ENCODE results near the gene DLL1.

DLL1 gene

DNA sequence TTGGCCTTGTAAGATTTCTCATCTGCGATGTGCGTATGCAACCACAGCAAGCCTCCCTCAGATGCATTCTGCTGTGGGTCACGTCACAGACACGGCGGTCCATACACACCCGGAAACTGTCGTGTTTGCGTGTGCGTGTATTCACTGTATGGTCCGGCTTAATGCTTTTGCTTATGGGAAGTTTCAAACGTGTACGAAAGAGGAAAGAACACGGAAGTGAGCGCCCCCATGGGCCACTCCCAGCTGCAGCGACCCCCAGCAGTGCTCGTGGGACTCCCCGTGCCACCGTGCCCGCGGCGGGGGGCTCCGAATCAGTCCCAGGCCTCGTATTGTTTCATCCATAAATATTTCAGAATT, 10.2 kb downstream of the DLL1 start:
- Histone ChIP-seq H3K4me3 (ENCODE audit: low read depth, low read length, poor library complexity, severe bottlenecking) (peak overlapping the region; percentile 62), H3K4me2 (ENCODE audit: low read length) (peak overlapping the region; percentile 89), H3K27ac (ENCODE audit: low read depth, low read length, poor library complexity, severe bottlenecking) (peak overlapping the region; percentile 64)

DNA sequence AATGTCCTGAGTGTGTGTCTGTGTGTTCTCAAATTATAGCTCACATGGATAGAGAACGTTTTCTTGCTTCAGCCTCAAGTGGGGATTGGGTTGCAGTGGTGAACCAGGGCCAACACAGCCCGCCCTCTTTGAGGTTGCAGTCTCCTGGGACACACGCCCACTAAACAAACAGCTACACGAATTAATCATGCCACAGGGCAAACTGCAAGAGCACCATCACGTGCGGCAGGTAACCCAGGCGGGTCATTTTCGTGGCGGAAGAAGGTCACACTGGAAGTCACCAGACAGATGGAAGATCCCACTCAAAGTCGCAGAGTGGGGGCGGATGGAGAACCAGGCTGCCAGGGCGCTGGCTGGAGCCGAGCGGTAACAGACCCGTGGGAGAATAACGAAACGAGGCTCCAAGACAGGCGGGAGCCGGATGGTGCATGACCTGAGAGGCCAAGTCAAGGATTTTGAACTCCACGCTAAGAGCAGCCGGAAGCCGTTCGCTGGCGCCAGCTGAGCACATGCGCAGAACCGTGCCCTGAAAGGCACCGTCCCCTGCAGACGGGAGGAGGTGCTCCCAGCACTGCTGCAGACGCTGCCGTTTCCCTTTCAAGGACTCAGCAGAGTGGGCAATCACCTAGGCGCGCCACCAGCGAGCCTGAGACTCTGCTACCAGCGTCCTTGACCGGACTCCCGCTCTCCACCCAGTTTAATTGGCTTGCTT, 10.7 kb downstream of the DLL1 start:
- peaks cover 4% of the 10 kb centered on the region; the same call in 1 of the 2 replicates for H3F3A ChIP-seq (ENCODE audit: insufficient read depth, low read length)
- no peaks in the 10 kb centered on the region for H3K9me2 ChIP-seq (ENCODE audit: low read depth, low read length)
- H3K9ac ChIP-seq (ENCODE audit: low read length): peak overlapping the region; percentile 70
- peak overlapping the region; percentile 62 for H3K4me3 ChIP-seq (ENCODE audit: low read depth, low read length, poor library complexity, severe bottlenecking)
- no peaks in the 10 kb centered on the region for H3K9me3 ChIP-seq (ENCODE audit: low read length)
- peak overlapping the region; percentile 89 for H3K4me2 ChIP-seq (ENCODE audit: low read length)
- H3K36me3 ChIP-seq (ENCODE audit: insufficient read depth, low read length): no peaks in the 10 kb centered on the region
- TF ChIP-seq EZH2 (IDR thresholded peaks at IDR 0.05; ENCODE audit: borderline replicate concordance, low read length): no peak
- TF ChIP-seq, protein P1, sequence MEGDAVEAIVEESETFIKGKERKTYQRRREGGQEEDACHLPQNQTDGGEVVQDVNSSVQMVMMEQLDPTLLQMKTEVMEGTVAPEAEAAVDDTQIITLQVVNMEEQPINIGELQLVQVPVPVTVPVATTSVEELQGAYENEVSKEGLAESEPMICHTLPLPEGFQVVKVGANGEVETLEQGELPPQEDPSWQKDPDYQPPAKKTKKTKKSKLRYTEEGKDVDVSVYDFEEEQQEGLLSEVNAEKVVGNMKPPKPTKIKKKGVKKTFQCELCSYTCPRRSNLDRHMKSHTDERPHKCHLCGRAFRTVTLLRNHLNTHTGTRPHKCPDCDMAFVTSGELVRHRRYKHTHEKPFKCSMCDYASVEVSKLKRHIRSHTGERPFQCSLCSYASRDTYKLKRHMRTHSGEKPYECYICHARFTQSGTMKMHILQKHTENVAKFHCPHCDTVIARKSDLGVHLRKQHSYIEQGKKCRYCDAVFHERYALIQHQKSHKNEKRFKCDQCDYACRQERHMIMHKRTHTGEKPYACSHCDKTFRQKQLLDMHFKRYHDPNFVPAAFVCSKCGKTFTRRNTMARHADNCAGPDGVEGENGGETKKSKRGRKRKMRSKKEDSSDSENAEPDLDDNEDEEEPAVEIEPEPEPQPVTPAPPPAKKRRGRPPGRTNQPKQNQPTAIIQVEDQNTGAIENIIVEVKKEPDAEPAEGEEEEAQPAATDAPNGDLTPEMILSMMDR (IDR thresholded peaks at IDR 0.05; ENCODE audit: low read length): no peak
- no peaks in the 10 kb centered on the region for H4K20me1 ChIP-seq (ENCODE audit: insufficient read depth, low read length)
- peak overlapping the region; percentile 64 for H3K27ac ChIP-seq (ENCODE audit: low read depth, low read length, poor library complexity, severe bottlenecking)
- peaks cover 34% of the 10 kb centered on the region for H3K4me1 ChIP-seq (ENCODE audit: insufficient read depth, low read length, severe bottlenecking)
- H3K27me3 ChIP-seq (ENCODE audit: insufficient read depth, low read length): no peaks in the 10 kb centered on the region
- no peaks in the 10 kb centered on the region for H3K79me2 ChIP-seq (ENCODE audit: insufficient read depth, low read length)
- H2AFZ ChIP-seq (ENCODE audit: low read length): peak overlapping the region; percentile 80

More for the DNA sequence above, 10.2 kb downstream of the DLL1 start:
- Histone ChIP-seq H2AFZ (ENCODE audit: low read length) (peak overlapping the region; percentile 61), H3K4me1 (ENCODE audit: insufficient read depth, low read length, severe bottlenecking) (peaks cover 34% of the 10 kb centered on the region), H3K79me2 (ENCODE audit: insufficient read depth, low read length) (no peaks in the 10 kb centered on the region), H3K27me3 (ENCODE audit: insufficient read depth, low read length) (no peaks in the 10 kb centered on the region), H3F3A (ENCODE audit: insufficient read depth, low read length) (peaks cover 4% of the 10 kb centered on the region; the same call in 1 of the 2 replicates), H3K9me2 (ENCODE audit: low read depth, low read length) (no peaks in the 10 kb centered on the region), H3K36me3 (ENCODE audit: insufficient read depth, low read length) (no peaks in the 10 kb centered on the region), H4K20me1 (ENCODE audit: insufficient read depth, low read length) (no peaks in the 10 kb centered on the region), H3K9ac (ENCODE audit: low read length) (peak overlapping the region; percentile 70), H3K9me3 (ENCODE audit: low read length) (no peaks in the 10 kb centered on the region)
- TF ChIP-seq, protein P1 (IDR thresholded peaks at IDR 0.05; ENCODE audit: low read length): peak; percentile 39
- no peak for TF ChIP-seq EZH2 (IDR thresholded peaks at IDR 0.05; ENCODE audit: borderline replicate concordance, low read length)

DNA sequence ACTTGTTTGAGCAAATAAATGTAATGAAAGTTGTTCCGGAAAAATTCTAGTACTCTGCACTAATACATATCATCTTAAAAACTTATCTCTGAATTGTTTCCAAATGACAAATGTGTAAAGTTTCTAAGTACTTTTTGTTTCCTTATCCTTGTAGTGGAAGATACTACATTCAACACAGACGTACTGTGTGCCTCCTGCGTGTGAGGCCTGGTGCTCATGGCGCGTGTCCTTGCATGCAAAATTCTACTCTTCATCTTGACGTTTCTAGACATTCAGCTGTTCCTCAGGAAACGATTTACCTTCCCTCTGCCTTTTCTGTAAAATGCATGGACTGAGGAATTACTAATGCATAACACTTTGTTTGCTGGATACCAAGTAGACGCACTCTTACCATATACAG, 11.5 kb downstream of the DLL1 start:
- H3K36me3 ChIP-seq (ENCODE audit: insufficient read depth, low read length): no peaks in the 10 kb centered on the region
- no peak overlapping the region for H3K4me3 ChIP-seq (ENCODE audit: low read depth, low read length, poor library complexity, severe bottlenecking)
- H4K20me1 ChIP-seq (ENCODE audit: insufficient read depth, low read length): no peaks in the 10 kb centered on the region
- TF ChIP-seq, protein P1 (IDR thresholded peaks at IDR 0.05; ENCODE audit: low read length): no peak
- TF ChIP-seq EZH2 (IDR thresholded peaks at IDR 0.05; ENCODE audit: borderline replicate concordance, low read length): no peak
- H3K4me1 ChIP-seq (ENCODE audit: insufficient read depth, low read length, severe bottlenecking): peaks cover 34% of the 10 kb centered on the region
- no peak overlapping the region for H2AFZ ChIP-seq (ENCODE audit: low read length)
- H3K4me2 ChIP-seq (ENCODE audit: low read length): 0 out of 2 replicates have a peak overlapping the region, but pooled peaks have one; percentile 89
- H3K9ac ChIP-seq (ENCODE audit: low read length): no peak overlapping the region
- H3F3A ChIP-seq (ENCODE audit: insufficient read depth, low read length): peaks cover 4% of the 10 kb centered on the region; the same call in 1 of the 2 replicates
- H3K27me3 ChIP-seq (ENCODE audit: insufficient read depth, low read length): no peaks in the 10 kb centered on the region
- H3K27ac ChIP-seq (ENCODE audit: low read depth, low read length, poor library complexity, severe bottlenecking): peak overlapping the region; percentile 64
- H3K79me2 ChIP-seq (ENCODE audit: insufficient read depth, low read length): no peaks in the 10 kb centered on the region
- H3K9me3 ChIP-seq (ENCODE audit: low read length): no peaks in the 10 kb centered on the region
- H3K9me2 ChIP-seq (ENCODE audit: low read depth, low read length): no peaks in the 10 kb centered on the region
